AG09309 (cell line): ENCODE results near the gene STIP1.

Experiments
- DNase-seq: peaks from one replicate; pipeline ENCODE4 v3.0.0-alpha.2; 2010; ENCODE audit warnings: low read depth
- H3K4me3 ChIP-seq: 2 replicates; pipeline ENCODE4 v1.5.1; 2011; ENCODE audit warnings: mild to moderate bottlenecking, low read depth, low read length, moderate library complexity; ENCODE audit not compliant: control insufficient read depth
- CTCF ChIP-seq: IDR thresholded peaks from 2 replicates; pipeline ENCODE4 v1.5.1; 2011; ENCODE audit warnings: mild to moderate bottlenecking, low read depth, low read length, inconsistent platforms; ENCODE audit not compliant: insufficient read depth, control insufficient read depth; ENCODE audit errors: missing control alignments

The STIP1 gene

GRCh38 chr11:64220271-64220670, 34.3 kb downstream of the STIP1 start:
- DNase-seq: no peak
- H3K4me3 ChIP-seq: no peak overlapping the region
- no peak for TF ChIP-seq CTCF

- TF ChIP-seq CTCF: no peak
- DNase-seq: no peak
- H3K4me3 ChIP-seq: no peak overlapping the region
Measured at GRCh38 chr11:64220798-64221197, 34.8 kb downstream of the STIP1 start.

- no peak for TF ChIP-seq CTCF
- H3K4me3 ChIP-seq: no peak overlapping the region
- no peak for DNase-seq
Measured at GRCh38 chr11:64222651-64223000, 36.7 kb downstream of the STIP1 start.

- TF ChIP-seq CTCF: no peak
- DNase-seq: no peak
- H3K4me3 ChIP-seq: no peak overlapping the region
Measured at GRCh38 chr11:64223001-64223651, 37.2 kb downstream of the STIP1 start.

- H3K4me3 ChIP-seq: no peak overlapping the region
- no peak for TF ChIP-seq CTCF
- DNase-seq: no peak
Measured at GRCh38 chr11:64224151-64224890, 38.4 kb downstream of the STIP1 start.

GRCh38 chr11:64224891-64225607, 39.1 kb downstream of the STIP1 start:
- TF ChIP-seq CTCF: no peak

More at GRCh38 chr11:64224891-64225607, 39.1 kb downstream of the STIP1 start:
- no peak for DNase-seq
- H3K4me3 ChIP-seq: peak overlapping the region; percentile 87
